Stimulated activated CD4-positive, alpha-beta T cell treated with anti-CD3 and anti-CD28 coated beads, Interleukin-2, amount 100 ng/mL, for 4 hours (primary cell): ENCODE data around the gene CTCF.
"Not testable (repeated sequence)": the region's sequence is repeated elsewhere in the genome, so short reads cannot be mapped to it uniquely, and the experiment has no call there.

Experiments used
- DNase-seq: peaks from one replicate; pipeline ENCODE4 v3.0.0-alpha.2; 2020; ENCODE audit warnings: low read depth

Gene CTCF

DNA sequence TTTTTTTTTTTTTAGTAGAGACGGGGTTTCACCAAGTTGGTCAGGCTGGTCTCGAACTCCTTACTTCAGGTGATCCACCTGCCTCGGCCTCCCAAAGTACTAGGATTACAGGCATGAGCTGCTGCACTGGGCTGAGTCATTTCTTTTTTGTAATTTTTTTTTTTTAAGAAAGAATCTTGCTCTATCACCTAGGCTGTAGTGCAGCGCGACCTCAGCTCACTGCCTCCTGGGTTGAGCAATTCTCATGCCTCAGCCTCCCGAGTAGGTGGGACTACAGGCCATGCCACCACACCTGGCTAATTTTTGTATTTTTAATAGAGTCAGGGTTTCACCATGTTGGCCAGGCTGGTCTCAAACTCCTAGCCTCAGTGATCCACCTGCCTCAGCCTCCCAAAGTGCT is 28.3 kb upstream of the CTCF start:
- not testable (repeated sequence) for DNase-seq

DNA sequence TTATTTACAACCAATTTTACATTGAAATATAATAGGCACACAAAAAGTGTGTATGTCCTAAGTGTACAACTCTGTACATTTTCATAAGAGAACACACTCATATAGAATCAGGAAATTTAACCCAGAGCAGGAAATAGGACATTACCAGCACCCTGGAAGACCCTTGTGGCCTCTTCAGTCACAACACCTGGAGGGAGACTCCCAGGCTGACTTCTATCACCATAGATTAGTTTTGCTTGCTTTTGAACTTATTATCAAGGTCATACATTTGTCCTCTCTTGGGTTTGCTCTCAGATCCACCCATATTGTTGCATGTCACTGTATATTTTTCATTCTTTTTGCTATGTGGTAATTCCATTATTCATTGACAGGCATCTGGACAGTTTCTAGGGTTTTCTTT is 27.9 kb upstream of the CTCF start:
- no peak for DNase-seq

DNA sequence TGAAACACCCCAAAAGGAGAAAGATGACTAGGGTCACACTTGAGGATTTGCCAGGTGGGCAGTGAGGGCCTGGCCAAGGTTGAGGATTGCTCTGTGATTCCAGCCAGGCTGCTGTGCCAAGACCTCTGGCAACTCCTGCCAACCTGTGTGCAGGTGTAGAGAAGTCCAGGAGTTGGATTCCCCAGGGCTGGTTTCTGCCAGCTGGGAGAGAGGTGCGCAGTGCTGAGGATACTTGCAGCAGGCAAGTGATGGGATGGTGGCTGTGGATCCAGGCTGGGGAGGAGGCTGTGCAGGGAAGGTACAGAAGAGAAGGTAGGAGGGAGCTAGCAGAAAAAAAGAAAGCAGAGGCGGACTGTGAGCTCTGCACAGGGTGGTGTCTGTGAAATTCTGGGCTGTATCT is 27.1 kb upstream of the CTCF start:
- DNase-seq: no peak

DNA sequence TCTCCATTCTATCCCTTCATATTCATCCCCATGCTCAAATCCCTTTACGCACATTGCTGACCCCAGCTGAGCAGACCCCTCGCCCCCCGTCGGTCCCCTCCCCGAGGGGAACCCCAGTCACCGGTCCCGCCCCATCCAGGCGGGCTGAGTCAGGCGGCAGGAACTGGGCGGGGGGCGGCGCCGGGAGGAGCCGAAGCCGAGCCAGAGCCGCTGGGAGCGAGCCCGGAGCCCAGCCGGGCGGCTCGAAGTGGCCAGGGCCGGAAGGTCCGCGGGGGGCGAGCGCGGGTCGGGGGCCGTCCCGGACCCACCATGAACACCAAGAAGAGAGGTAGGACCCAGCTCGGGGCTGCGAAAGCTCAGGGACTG is 25.1 kb upstream of the CTCF start:
- no peak for DNase-seq

DNA sequence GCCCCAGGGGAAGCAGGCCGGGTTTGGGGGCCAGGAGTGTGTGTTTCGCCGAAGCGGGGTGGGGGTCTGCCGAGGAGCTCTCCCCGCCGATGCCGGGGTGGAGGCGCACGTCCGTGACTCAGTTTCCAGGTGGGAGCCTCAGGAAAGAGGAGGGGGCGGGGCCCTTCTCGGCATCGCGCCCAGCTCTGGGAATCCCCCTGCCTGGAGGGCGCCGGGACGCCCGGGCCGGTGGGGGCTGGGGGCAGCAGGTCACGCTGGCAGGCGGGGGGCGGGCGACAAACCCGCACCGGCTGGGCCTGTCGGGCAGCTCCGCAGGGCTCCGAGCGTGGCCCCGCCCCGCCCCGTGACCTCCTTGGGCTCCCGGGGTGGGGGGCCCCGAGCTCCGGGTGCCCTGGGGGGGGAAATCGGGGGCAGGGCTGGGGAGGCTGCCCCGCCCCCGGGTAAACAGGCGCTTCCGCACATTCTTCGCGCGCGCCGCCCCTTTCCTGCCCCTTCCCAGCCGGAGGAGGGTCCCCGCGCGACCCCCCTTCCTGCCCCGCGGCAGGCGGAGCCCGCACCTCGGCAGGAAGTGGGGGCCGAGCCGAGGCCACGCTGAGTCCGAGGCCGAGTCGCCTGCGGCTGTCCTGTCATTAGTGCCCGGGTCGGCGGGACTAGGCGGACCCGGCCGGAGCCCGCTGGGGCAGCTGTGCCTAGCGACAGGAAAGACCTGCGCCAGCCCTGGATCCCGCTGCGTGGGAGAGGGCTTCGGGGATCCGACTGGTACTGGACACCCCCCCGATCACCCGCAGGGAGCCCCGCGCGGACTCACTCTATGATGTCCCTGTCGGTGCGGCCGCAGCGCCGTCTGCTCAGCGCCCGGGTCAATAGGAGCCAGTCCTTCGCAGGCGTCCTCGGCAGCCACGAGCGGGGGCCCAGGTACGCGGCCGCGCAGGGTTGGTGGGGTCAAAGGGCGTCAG is 24.4 kb upstream of the CTCF start:
- DNase-seq: peak; percentile 52

DNA sequence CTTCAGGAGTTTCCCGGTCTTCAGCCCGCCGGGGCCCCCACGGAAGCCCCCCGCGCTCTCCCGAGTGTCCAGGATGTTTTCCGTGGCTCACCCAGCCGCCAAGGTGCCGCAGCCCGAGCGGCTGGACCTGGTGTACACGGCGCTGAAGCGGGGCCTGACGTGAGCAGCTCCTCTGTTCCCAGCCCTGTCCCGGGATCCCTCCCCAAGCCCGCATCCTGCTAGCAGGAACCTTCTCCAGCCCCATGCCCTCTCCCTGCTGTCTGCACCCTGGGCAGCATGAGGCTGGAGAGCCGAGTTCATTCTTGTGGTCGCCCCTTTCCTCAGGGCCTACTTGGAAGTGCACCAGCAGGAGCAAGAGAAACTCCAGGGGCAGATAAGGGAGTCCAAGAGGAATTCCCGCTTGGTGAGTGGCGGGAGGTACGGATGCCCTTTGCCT is 23.6 kb upstream of the CTCF start:
- no peak for DNase-seq

DNA sequence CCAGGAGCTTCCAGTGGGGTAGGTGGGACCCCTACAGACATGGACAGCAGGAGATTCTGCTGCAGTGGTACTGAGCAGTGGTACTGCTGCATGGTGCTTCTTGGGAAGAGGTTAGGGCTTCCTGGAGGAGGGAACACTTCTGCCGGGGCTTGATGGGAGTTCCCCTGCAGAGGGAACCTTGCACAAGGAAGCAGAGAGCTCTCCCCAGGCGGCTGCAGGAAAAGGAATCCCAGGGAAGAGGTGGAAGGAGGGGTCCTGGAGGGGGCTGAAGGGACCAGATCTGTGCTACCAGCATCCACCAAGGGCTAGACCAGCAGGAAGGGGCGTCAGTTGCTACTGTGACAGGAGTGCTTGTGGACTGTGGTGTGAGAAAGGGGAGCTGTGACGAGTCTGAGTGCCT is 23.1 kb upstream of the CTCF start:
- no peak for DNase-seq

DNA sequence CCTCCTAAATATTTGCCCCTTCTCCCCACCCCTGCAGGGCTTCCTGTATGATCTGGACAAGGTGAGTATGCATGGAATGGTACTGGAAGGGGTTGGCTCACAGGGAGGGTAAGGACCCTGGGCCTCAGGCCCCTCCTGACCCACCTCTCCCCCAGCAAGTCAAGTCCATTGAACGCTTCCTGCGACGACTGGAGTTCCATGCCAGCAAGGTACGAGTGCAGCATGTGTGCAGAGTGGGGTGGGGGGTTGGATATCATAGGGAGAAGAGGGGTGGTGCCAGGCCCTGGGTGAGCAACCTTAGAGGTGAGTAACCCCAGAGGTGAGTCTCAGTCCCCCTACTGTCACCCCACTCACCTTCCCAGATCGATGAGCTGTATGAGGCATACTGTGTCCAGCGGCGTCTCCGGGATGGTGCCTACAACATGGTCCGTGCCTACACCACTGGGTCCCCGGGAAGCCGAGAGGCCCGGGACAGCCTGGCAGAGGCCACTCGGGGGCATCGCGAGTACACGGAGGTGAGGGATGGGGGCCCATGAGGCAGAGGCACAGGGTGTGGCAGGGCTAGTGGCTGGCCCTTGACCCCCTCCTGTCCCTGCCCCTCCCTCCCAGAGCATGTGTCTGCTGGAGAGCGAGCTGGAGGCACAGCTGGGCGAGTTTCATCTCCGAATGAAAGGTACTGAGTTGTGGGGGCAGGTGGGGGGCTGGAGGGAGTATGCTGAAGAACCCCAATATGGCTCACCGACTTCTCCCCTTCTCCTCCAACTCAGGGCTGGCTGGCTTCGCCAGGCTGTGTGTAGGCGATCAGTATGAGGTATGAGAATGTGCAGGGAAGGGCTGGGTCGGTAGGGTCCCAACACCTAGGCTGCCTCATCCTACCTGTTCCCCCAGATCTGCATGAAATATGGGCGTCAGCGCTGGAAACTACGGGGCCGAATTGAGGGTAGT is 22.4 kb upstream of the CTCF start:
- no peak for DNase-seq

DNA sequence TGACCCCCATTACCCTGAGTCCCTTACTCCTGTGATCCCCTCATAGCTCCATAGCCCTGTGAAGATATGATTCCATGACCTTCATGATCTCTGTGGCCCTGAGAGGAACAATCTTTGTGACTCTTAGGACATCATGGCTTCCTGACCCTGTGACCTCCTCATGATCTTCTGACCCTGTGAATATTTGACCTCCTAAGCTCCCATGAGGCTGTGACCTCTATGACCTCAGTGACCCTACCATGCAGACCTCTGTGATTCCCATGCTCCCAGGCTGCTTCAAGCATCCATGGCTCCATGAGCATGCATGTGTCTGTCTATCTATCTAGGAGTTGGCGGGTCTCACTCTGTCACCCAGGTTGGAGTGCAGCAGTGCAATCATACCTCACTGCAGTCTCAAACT is 21.6 kb upstream of the CTCF start:
- DNase-seq: no peak

DNA sequence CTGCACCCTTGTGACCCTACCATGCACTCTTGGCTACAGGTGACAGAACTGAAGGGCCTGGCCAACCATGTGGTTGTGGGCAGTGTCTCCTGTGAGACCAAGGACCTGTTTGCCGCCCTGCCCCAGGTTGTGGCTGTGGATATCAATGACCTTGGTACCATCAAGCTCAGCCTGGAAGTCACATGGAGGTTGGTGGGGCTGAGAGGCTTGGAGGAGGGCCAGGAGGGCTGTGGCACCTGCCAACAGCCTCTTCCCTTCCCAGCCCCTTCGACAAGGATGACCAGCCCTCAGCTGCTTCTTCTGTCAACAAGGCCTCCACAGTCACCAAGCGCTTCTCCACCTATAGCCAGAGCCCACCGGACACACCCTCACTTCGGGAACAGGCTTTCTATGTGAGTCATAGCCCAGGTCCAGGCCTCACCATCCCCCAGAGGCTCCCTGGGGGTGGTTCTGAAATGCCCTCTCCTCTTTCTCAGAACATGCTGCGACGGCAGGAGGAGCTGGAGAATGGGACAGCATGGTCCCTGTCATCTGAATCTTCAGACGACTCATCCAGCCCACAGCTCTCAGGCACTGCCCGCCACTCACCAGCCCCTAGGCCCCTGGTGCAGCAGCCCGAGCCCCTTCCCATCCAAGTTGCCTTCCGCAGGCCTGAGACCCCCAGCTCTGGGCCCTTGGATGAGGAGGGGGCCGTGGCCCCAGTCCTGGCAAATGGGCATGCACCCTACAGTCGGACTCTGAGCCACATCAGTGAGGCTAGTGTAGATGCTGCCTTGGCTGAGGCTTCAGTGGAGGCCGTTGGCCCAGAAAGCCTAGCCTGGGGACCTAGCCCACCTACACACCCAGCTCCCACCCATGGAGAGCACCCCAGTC is 20.7 kb upstream of the CTCF start:
- no peak for DNase-seq

DNA sequence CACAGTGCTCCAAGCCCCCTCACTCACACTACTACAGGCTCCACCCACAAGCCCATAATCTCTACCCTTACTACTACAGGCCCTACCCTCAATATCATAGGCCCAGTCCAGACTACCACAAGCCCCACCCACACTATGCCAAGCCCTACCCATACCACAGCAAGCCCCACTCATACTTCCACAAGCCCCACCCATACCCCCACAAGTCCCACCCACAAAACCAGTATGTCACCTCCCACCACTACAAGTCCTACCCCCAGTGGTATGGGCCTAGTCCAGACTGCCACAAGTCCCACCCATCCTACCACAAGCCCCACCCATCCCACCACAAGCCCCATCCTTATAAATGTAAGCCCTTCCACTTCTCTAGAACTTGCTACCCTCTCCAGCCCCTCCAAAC is 19.9 kb upstream of the CTCF start:
- DNase-seq: peak; percentile 49

DNA sequence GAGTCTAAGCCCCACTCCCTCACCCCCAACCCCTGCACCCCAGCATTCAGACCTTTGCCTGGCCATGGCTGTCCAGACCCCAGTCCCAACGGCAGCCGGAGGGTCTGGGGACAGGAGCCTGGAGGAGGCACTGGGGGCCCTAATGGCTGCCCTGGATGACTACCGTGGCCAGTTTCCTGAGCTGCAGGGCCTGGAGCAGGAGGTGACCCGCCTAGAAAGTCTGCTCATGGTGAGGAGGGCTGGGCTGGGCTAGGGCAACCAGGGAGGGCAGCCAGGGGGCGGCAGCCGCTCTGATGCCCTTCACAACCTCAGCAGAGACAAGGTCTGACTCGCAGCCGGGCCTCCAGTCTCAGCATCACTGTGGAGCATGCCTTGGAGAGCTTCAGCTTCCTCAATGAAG is 19.3 kb upstream of the CTCF start:
- DNase-seq: no peak

DNA sequence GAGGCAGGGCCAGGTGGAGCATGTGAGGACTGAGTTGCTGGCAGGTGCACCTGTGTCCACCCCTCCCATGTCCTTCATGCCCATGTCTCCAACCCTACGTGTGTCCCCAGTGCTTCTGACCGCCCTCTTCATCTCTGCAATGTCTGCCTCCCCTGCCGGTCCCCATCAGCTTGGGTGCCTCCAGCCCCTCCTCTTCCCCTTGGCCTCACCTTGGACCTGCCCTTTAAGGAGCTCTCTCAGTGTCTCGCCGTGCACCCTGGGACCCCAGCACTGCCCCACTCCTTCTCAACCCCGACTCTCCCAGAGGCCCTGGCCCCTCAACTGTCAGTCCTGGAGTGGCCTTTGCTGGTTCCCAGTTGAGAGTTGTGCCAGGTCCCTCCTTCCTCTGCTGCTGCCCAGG is 18.7 kb upstream of the CTCF start:
- no peak for DNase-seq

DNA sequence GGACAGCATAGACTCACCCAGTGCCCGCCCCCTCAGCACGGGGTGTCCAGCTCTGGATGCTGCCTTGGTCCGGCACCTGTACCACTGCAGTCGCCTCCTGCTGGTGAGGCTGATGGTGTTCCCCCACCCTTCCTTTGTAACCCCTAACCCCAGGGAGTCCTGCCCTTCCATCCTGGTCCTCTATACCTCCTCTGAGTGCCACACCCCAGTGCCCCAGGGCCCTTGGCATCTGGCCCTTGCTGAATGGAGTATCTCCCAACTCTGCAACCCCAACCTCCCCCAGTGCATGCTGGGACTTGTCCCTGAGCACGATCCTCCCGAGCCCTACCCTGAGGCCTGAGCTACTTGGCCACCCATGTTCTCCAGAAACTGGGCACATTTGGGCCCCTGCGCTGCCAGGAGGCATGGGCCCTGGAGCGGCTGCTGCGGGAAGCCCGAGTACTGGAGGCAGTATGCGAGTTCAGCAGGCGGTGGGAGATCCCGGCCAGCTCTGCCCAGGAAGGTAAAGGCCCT is 17.9 kb upstream of the CTCF start:
- no peak for DNase-seq

DNA sequence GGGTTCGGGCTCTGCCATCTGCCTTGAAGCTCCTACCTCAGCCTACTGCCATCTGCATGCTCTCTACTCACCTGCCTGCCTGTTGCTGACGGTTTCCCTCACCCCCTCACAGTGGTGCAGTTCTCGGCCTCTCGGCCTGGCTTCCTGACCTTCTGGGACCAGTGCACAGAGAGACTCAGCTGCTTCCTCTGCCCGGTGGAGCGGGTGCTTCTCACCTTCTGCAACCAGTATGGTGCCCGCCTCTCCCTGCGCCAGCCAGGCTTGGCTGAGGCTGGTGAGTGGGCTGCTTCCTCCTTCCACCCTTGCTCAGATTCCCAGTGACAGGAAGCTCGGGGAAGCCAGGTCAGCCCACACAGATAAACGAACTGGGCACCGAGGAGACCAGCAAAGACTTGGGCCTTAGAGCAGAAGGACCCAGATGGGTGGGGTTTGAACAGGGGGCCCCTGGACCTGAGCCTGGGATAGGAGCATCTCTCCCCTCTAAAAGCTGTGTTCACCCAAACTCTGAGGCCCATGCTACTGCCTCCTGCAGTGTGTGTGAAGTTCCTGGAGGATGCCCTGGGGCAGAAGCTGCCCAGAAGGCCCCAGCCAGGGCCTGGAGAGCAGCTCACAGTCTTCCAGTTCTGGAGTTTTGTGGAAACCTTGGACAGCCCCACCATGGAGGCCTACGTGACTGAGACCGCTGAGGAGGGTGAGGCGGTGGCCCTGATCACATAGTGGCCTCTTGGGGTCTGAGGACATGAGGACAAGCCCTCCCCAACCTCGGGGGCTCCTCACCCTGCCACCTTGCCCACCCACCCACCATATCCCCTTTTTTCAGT is 17.3 kb upstream of the CTCF start:
- DNase-seq: no peak

DNA sequence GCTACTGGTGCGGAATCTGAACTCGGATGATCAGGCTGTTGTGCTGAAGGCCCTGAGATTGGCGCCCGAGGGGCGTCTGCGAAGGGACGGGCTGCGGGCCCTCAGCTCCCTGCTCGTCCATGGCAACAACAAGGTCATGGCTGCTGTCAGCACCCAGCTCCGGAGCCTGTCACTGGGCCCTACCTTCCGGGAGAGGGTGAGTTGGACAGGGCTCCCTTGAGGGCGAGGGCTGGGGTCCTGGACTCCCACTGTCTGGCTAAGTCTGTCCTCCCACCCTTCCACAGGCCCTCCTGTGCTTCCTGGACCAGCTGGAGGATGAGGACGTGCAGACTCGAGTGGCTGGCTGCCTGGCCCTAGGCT is 16.7 kb upstream of the CTCF start:
- no peak for DNase-seq

DNA sequence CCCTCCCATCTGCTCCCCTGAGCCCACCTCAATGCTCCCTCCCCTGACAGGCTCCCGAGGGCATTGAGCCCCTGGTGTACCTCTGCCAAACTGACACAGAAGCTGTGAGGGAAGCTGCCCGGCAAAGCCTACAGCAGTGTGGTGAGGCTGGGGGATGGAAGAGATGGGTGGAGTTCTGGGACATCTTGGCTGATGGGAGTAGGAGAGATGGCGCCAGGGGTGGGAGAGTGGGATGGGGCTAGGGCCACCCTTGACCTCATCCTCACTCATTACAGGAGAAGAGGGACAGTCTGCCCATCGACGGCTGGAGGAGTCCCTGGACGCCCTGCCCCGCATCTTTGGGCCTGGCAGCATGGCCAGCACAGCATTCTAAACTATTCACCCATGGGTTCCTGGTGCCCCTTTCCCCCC is 16.2 kb upstream of the CTCF start:
- DNase-seq: no peak

DNA sequence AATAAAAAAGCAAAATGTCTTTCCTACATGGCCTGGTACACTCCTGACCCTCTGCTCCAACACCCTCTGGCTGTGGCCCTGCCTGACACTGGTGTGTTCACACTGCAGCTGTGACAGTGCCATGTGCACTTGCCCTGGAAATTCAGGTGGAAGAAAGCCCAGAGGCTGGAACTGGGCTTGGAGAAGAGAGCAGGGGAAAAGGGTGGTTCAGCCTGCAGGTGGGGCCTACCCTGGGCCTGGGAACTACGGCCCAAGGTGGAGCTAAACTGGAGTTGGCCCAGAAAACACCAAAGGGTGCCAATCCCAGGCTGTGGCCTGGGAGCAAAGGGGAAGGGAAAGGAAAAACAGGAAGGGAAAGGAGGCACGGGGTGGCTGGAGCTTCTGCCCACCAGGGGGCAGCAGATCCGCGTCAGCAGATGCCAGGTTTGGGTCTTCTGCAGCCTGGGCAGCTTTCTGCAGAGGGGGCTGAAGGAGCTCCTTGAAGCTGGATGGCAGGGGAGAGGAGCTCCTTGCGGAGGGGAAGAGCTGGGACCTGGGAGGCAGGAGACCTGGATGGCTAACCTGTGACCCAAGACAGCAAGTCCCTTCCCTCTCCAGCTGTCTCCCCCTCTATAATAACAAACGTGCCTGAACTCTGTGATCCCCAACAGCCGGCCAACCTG is 15.4 kb upstream of the CTCF start:
- peak; percentile 62 for DNase-seq

DNA sequence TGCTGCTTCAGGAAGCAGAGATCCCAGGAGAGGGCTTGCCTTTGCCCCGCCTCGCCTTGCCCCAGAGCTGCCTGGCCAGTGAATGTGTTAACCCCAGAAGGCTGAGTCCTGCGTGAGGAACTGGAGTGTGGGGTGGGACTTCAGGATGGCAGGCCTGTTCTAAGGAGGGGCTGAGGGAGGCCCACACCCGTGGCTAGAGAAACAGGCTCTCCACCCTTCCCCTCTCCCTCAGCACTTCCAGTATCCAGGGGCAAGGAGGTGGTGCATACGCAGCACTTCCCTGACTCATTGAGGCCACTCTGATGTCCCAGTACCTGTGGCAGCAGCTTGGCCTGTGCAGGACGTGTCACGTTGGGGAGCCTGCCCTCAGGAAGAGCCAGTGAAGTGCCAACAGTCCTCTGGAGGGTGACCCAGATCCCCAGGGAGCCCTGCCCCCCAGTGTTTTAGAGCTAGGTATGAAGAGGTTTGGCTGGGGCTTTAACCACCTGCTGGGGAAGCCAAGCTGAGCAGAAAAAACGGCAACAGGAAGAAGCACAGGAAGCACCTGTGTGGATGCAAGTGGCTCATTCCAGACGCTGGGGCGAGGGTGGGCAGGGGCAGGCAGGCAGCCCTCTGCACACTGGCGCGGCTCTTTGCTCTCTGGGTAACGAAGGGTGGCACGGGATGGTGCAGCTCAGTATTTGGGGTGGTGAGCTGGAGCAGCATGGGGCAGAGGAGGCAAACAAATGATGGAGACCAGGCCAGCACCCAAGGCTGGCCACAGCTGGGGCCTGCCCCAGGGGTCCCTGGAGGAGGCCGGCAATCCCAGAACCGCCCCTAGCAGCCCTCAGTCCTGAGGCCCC is 14.7 kb upstream of the CTCF start:
- DNase-seq: no peak
